ENCODE results near the gene NR1D2.
"Not testable (repeated sequence)": the region's sequence is repeated elsewhere in the genome, so short reads cannot be mapped to it uniquely, and the experiment has no call there.

NR1D2 gene

GRCh38 chr3:24005669-24006068 lies 60.6 kb downstream of the NR1D2 start:
- DNase-seq (ENCODE audit: low read depth) = no peak

- not testable (repeated sequence) for DNase-seq (ENCODE audit: low read depth)
Measured at GRCh38 chr3:24010834-24011233, 65.7 kb downstream of the NR1D2 start.

GRCh38 chr3:24012589-24013269 lies 67.6 kb downstream of the NR1D2 start:
- no peak for DNase-seq (ENCODE audit: low read depth)

GRCh38 chr3:24017305-24017704 lies 72.2 kb downstream of the NR1D2 start:
- DNase-seq (ENCODE audit: low read depth) = no peak

GRCh38 chr3:24018784-24019570 lies 73.9 kb downstream of the NR1D2 start:
- DNase-seq (ENCODE audit: low read depth) = no peak

- no peak for DNase-seq (ENCODE audit: low read depth)
Measured at GRCh38 chr3:24019585-24019984, 74.5 kb downstream of the NR1D2 start.

- no peak for DNase-seq (ENCODE audit: low read depth)
Measured at GRCh38 chr3:24020036-24020691, 75.1 kb downstream of the NR1D2 start.

- DNase-seq (ENCODE audit: low read depth) = no peak
Measured at GRCh38 chr3:24023197-24023596, 78.1 kb downstream of the NR1D2 start.

- no peak for DNase-seq (ENCODE audit: low read depth)
Measured at GRCh38 chr3:24025805-24026204, 80.7 kb downstream of the NR1D2 start.

- not testable (repeated sequence) for DNase-seq (ENCODE audit: low read depth)
Measured at GRCh38 chr3:24026665-24027064, 81.6 kb downstream of the NR1D2 start.

- no peak for DNase-seq (ENCODE audit: low read depth)
Measured at GRCh38 chr3:24027946-24028345, 82.9 kb downstream of the NR1D2 start.

Data from GM04504 (cell line).